HTR-8/SVneo (cell line): Measurements from ENCODE around the gene DRD3.
A peak's percentile ranks its signal among the peaks of the same experiment; 100 is the strongest.

Experiments
- DNase-seq: peaks from one replicate; pipeline ENCODE4 v3.0.0; 2011; ENCODE audit warnings: low spot score, mixed read lengths; ENCODE audit not compliant: insufficient read length
- FAIRE-seq: peaks from 2 replicates; lab custom pipeline; 2011; peaks lifted over from hg19 to GRCh38; lab: Jason Lieb, UNC

Gene DRD3

DNA sequence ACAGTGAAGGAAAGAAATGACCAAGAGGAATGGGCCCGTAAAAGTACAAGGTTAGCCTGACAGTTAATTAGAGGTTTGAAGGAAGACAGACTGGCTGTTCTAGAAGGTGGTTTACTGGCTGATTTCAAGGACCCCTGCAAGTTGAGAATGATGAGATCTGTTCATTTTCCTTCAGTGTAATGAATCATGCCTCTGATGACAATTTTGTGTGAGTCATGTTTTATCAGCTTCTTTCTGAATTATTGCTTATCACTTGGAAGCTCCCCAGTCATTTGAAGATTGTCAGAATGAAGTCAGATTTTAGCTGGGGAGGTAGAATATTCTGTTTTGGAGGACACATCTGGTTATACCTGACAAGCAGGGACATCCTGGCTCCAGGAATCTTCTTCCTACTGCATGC lies 50.6 kb downstream of the DRD3 start:
- FAIRE-seq (no peak), DNase-seq (no peak)

- FAIRE-seq = no peak
- DNase-seq = no peak
Measured at GRCh38 chr3:114127517-114127916, 51.3 kb downstream of the DRD3 start.

GRCh38 chr3:114126461-114126860 lies 52.4 kb downstream of the DRD3 start:
- FAIRE-seq (no peak), DNase-seq (no peak)

DNA sequence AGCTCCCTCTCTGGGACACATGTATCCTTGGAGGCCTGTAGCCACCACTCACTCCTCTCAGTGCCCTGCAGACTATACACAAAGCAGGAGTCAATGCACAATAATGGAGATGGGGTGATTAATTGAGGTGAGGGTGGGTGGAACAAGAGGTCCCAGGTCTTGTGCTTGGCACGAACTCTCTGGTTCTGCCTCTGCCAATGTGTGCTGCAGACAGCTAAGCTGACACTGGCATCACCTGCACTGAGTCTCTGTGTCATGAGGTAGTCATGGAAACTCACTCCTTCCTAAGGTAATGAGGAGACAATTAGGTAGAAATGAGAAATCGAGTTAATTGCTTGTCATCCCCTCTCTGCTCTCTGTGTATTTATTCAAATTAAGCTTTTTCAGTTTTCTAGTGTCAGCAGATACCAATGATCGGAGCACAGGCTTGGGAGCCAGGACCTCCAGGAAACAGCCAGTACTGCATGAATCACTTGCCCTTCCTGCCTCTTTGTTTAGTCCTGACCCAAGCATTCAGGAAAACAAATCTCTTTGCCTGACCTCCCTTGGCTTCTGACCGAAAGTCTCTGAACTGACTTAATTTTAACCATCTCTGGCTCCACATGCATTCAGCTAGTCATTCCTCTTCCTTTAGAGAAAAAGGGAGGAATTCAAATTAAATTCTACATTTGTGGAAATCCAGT lies 56.7 kb downstream of the DRD3 start:
- FAIRE-seq = no peak
- DNase-seq = no peak

GRCh38 chr3:114120211-114120610 lies 58.6 kb downstream of the DRD3 start:
- DNase-seq (no peak), FAIRE-seq (no peak)

DNA sequence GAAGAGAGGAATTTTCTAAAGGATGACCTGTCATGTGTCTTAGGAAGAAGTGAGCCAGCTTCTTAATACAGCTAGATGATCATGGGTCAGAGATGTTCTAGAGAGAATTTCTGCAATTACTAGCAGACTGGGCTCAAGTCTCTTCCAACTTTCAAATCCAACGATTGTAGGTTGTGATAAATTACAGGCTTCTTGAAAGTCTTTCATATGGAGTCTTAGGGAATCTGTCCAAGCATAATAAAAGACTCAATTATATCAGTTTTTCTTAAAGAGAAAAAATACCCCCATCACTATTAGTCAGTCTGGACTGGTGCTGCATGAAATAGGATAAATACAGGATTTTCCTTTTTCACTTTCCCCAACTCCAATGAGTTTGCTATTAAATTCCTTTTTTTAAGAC lies 59.1 kb downstream of the DRD3 start:
- DNase-seq (no peak), FAIRE-seq (no peak)

- DNase-seq (no peak), FAIRE-seq (no peak)
Measured at GRCh38 chr3:114115143-114115542, 63.7 kb downstream of the DRD3 start.

DNA sequence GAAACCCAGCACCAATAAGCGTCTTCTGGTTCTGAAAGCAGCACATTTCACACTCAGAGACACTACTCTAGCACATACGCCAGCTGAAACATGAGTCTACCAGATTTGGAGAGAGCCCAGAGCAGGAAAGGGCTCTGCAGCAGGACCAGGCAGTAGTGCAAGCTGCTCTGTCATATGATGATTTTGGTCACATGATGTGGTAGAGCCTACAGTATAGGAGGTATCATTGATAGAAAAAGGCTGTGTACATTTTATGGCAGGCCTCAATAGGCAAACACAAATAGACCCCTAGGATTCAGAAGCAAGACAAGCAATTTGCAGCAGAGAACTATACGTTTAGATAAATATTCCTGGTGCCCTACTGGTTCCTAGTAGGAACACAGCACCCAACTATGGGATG lies 64.1 kb downstream of the DRD3 start:
- FAIRE-seq = no peak
- DNase-seq = no peak

DNA sequence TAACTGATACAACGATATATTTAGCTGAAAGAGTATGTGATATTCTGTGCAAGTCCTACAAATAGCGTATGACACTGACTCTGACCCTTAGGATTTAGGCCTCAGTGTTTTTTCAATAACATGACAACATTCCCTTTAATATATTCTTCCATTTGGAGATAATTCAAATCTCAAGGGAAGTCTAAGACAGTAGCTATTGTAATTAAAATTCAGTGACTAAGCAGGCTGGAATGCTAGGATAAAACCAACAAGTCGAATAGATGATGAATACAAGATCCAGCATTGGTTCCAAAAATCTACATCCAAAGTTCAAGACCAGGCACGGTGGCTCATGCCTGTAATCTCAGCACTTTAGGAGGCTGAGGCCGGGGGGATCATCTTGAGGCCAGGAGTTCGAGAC lies 66.2 kb downstream of the DRD3 start:
- FAIRE-seq (no peak), DNase-seq (no peak)

- FAIRE-seq (no peak), DNase-seq (no peak)
Measured at GRCh38 chr3:114111060-114111770, 67.6 kb downstream of the DRD3 start.

DNA sequence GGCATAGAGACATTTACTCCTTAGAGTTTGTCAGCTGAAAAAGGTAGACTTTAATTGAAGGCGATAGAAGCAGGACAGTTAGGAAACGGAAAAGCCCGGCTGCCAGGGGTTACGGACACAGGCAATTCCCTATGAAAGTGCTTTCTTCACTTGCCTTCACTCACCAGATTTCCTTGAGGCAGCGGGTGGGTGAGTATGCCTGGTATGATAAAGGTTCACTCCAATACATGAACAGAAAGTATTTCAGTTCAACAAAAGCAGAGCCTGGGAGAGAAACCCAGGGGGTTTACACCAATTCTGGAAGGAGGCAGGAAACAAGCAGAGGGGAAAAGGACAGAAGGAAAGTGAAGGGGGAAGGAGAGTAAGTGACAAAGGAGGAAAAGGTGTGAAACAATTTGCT lies 68.4 kb downstream of the DRD3 start:
- FAIRE-seq (no peak), DNase-seq (no peak)

DNA sequence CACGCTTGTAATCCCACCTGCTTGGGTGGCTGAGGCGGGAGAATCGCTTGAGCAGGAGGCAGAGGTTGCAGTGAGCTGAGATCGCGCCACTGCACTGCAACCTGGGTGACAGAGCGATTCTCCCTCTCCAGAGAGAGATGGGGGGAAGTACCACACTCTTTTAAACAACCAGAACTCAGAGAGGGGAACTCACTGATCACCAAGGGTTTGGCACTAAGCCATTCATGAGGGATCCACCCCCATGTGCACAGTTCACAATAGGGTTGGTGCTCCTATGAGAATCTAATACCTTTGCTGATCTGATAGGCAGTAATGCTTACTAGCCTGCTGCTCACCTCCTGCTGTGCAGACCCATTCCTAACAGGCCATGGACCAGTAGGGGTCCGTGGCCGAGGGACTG lies 70.7 kb downstream of the DRD3 start:
- no peak for FAIRE-seq
- DNase-seq = no peak

DNA sequence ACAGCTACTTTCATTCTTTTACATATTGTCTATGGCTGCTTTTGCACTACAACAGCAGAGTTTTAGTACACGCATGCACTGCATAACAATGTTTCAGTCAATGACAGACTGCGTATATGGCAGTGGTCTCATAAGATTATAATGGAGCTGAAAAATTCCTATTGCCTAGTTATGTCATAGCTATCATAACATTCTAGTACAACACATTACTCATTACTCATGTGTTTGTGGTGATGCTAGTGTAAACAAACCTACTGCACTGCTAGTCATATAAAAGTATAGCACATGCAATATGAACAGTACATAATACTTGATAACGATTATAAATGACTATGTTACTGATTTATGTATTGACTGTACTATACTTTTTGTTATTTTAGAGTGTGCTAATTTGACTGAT lies 74.4 kb downstream of the DRD3 start:
- DNase-seq = no peak
- FAIRE-seq = no peak

- FAIRE-seq = no peak
Measured at GRCh38 chr3:114103858-114104257, 75.0 kb downstream of the DRD3 start.

DNA sequence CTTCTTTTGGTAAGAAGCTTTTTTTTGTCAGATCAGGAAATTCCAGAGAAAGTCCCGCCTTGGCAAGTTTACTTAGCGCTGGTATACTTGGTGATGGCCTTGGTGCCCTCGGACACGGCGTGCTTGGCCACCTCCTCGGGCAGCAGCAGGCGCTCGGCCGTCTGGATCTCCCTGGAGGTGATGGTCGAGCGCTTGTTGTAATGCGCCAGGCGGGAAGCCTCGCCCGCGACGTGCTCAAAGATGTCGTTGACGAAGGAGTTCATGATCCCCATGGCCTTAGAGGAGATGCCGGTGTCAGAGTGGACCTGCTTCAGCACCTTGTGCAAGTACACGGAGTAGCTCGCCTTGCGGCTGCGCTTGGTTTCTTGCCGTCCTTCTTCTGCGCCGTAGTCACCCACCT lies 75.7 kb downstream of the DRD3 start:
- FAIRE-seq (no peak), DNase-seq (no peak)

More at GRCh38 chr3:114103858-114104257, 75.0 kb downstream of the DRD3 start:
- no peak for DNase-seq

- DNase-seq = no peak
- FAIRE-seq = no peak
Measured at GRCh38 chr3:114101101-114101500, 77.8 kb downstream of the DRD3 start.

DNA sequence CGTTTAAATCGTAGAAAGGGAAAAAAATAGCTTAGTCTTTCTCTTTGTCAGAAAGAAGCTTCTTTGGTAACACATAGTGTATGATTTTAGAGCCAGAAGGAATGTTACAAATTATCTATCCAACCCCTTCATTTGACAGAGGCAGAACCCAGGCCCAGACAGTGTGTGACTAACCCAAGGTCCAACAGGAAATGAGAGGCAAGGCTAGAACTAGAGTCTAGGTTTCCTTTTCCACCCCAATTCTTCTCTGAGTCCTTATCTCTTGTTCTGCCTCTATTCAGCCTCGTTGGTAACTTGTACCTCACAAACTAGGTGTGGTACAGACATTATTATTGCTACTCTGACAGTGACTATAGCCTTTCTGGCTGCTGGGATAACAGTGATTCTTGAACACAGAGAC lies 83.1 kb downstream of the DRD3 start:
- no peak for FAIRE-seq
- no peak for DNase-seq

DNA sequence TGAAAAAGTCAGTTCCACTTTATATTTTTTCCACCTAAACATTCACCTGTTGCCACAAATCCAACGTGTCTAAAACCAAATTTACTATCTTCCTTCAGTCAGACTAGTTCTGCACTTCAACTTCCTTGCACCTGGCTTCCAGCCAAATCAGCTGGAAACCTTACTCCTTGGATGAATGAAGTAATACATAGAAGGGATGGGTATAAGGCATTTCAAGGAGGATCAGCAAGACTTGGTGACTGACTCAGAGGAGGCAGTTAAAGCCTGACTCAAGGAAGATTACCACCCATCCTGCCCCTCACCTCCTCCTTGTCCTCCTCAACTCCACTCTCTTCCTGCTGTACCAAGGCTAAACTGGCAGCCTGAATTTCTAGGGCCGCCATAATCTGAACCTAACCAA lies 85.3 kb downstream of the DRD3 start:
- FAIRE-seq (peak; percentile 36), DNase-seq (peak; percentile 63)

GRCh38 chr3:114093016-114093380 lies 85.9 kb downstream of the DRD3 start:
- DNase-seq = no peak
- no peak for FAIRE-seq

GRCh38 chr3:114092151-114093015 lies 86.5 kb downstream of the DRD3 start:
- DNase-seq (no peak), FAIRE-seq (no peak)

DNA sequence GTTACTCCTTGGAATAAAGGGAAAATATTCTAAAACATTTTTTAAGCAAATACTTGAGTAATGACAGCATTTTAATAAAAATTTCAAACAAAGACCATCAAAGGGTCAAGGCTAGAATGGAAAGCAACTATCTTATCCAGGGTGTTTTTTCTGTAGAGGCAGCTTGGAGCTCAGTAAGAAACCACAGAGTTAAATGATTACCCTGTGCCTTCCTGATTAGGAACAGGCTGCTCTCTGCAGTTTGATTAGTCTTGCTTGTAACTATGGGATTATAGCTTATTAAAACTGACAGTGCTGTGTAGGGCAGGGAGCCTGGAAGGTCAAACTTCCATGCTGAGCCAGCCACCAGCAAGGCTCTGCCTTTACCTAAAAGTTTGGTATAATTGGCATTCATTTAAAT lies 89.2 kb downstream of the DRD3 start:
- FAIRE-seq = no peak
- no peak for DNase-seq
